HepG2 (cell line): ENCODE results near the gene NISCH. TPM values are rescaled to one million over a fixed set of nuclear protein-coding genes. Genes with fewer than 3 reads are reported as not detected.

ENCODE experiments used
- ATAC-seq: fragments of 200-7000 bp; cut with Tn5 transposase; 3 replicates; pipeline ENCODE4 v1.9.1; 2020; ENCODE audit warnings: mild to moderate bottlenecking, moderate library complexity
- BruUV-seq: library from RNA; stranded (reverse); fragments of 400-500 nt; replicated peaks from 2 replicates; lab custom pipeline; 2021; lab: Mats Ljungman, UMichigan
- CTCF ChIA-PET: fragments of 300-600 bp; formaldehyde crosslinking; extraction: SDS; loops from one replicate; lab custom pipeline; 2021; ENCODE audit warnings: low total read pairs, inconsistent platforms, low intra/inter-chr PET ratio; lab: Yijun Ruan, JAX
- POLR2A ChIA-PET: fragments of 350-600 bp; sonication (Branson Sonifier 250); formaldehyde crosslinking; loops from one replicate; lab custom pipeline; 2020; ENCODE audit warnings: antibody characterized with exemption, inconsistent platforms; lab: Yijun Ruan, JAX
- DNase-seq: peaks from one replicate; pipeline ENCODE4 v3.0.0-alpha.2; 2015; ENCODE audit warnings: low spot score
- FAIRE-seq: peaks from 3 replicates; lab custom pipeline; 2011; peaks lifted over from hg19 to GRCh38; lab: Jason Lieb, UNC
- H2AFZ ChIP-seq: one replicate; pipeline ENCODE4 v1.6.1; 2011; ENCODE audit warnings: low read length, inconsistent platforms
- H3K27ac ChIP-seq: fragments of 300-600 bp; 3 replicates; pipeline ENCODE4 v1.8.0; 2011; ENCODE audit warnings: mixed run types, mild to moderate bottlenecking, mixed read lengths, low read length, inconsistent platforms; ENCODE audit not compliant: insufficient read depth; ENCODE audit errors: extremely low read length
- H3K27me3 ChIP-seq, 2 experiments: fragments of 200-600 bp in 1 of 2; 2 replicates in 1 of 2; 3 replicates in 1 of 2; pipeline versions ENCODE4 v1.6.0 to v1.8.0; 2011; ENCODE audit warnings: low read length in 2 of 2, mild to moderate bottlenecking in 2 of 2, moderate library complexity in 2 of 2, inconsistent platforms in 1 of 2; ENCODE audit not compliant: insufficient read depth in 2 of 2, control insufficient read depth in 1 of 2
- H3K36me3 ChIP-seq, 2 experiments: fragments of 200-600 bp in 1 of 2; replicated peaks in 1 of 2; 2 replicates in 1 of 2; 3 replicates in 1 of 2; pipeline versions ENCODE4 v1.5.1 to v1.8.0; 2011; ENCODE audit warnings: low read length in 2 of 2, inconsistent platforms in 1 of 2; ENCODE audit not compliant: insufficient read depth in 2 of 2, control insufficient read depth in 1 of 2
- H3K4me1 ChIP-seq: 2 replicates; pipeline ENCODE4 v1.5.1; 2012; ENCODE audit warnings: low read length, inconsistent platforms; ENCODE audit not compliant: insufficient read depth
- H3K4me2 ChIP-seq: 2 replicates; pipeline ENCODE4 v1.6.0; 2011; ENCODE audit warnings: low read depth, low read length, inconsistent platforms
- H3K4me3 ChIP-seq, 3 experiments: fragments of 200-600 bp in 1 of 3; sonication (generic), shearing (Covaris generic) in 1 of 3; replicated peaks in 1 of 3; 2 replicates each; pipeline ENCODE4 v1.5.1; 2011 to 2016; ENCODE audit warnings: low read length in 3 of 3, inconsistent platforms in 2 of 3, low read depth in 2 of 3, mild to moderate bottlenecking in 2 of 3, control low read depth in 1 of 3, mixed read lengths in 1 of 3; ENCODE audit not compliant: insufficient read depth in 1 of 3
- H3K79me2 ChIP-seq: one replicate; pipeline ENCODE4 v1.6.1; 2011; ENCODE audit warnings: low read length, inconsistent platforms; ENCODE audit not compliant: insufficient read depth
- H3K9ac ChIP-seq: 2 replicates; pipeline ENCODE4 v1.6.0; 2011; ENCODE audit warnings: mild to moderate bottlenecking, low read depth, low read length, inconsistent platforms; ENCODE audit not compliant: insufficient read depth
- H3K9me3 ChIP-seq: 2 replicates; pipeline ENCODE4 v1.5.1; 2012; ENCODE audit warnings: mild to moderate bottlenecking, low read length
- H4K20me1 ChIP-seq: 2 replicates; pipeline ENCODE4 v1.6.0; 2011; ENCODE audit warnings: inconsistent platforms, mild to moderate bottlenecking, low read length, moderate library complexity; ENCODE audit not compliant: insufficient read depth
- ELF3 ChIP-seq: IDR thresholded peaks from 2 replicates; pipeline ENCODE4 v1.6.1; 2016; ENCODE audit warnings: missing genetic modification reagents, missing compliant biosample characterization
- MTA1 ChIP-seq: sonication (generic); formaldehyde crosslinking; IDR thresholded peaks from 2 replicates; pipeline ENCODE4 v1.4.0; 2020; ENCODE audit warnings: missing genetic modification reagents, mild to moderate bottlenecking, borderline replicate concordance
- ZNF281 ChIP-seq: sonication (generic); formaldehyde crosslinking; IDR thresholded peaks from 2 replicates; pipeline ENCODE4 v1.4.0; 2020; ENCODE audit warnings: missing genetic modification reagents, borderline replicate concordance
- ZNF740 ChIP-seq: sonication (generic); formaldehyde crosslinking; IDR thresholded peaks from 2 replicates; pipeline ENCODE4 v1.4.0; 2020; ENCODE audit warnings: missing genetic modification reagents
- WGBS: methylation state at CpG from one replicate; pipeline ENCODE4 v1.1.6; 2017; ENCODE audit warnings: low lambda C conversion rate; 5-methylcytosine and 5-hydroxymethylcytosine counted together
- in situ Hi-C: cut with HindIII; loops from 2 replicates; pipeline ENCODE4 v1.10.0; 2017; ENCODE audit warnings: low pct_unique_long_range_greater_than_20kb; ENCODE audit not compliant: extremely low pct_ligation_motif_present
- intact Hi-C: fragments of 100-400 bp; cut with micrococcal nuclease; formaldehyde crosslinking; loops from one replicate; pipeline ENCODE4 v1.10.0; 2022; ENCODE audit not compliant: unreplicated experiment
- polyA plus RNA-seq, 8 experiments: library from polyadenylated mRNA; depleted of rRNA in 3 of 8; stranded (reverse) in 7 of 8; unstranded in 1 of 8; fragments of >200 nt; fragmentation: Illumina TruSeq in 4 of 8; extraction: Trizol in 4 of 8; gene quantifications; 2 replicates each; pipeline versions ENCODE4 v1.2.1 to v1.2.3, GENCODE V29; 2011 to 2016; ENCODE audit warnings: low read depth in 4 of 8, missing spikeins in 1 of 8, mixed read lengths in 1 of 8; ENCODE audit not compliant: insufficient read depth in 1 of 8
- total RNA-seq, 5 experiments: library from RNA; depleted of rRNA; stranded (reverse); fragments of >200 nt; fragmentation: Illumina TruSeq; extraction: Trizol; gene quantifications; 2 replicates each; pipeline ENCODE4 v1.2.3, GENCODE V29; 2016; ENCODE audit warnings: low read depth in 1 of 5

The NISCH gene
- total and polyA plus RNA-seq, 2 of the 13 experiments (the other 11 are each of a cell fraction or from before 2014, with no cell fraction given), result 27.0 to 47.6 TPM

- H3K9ac ChIP-seq, result no peak overlapping the region
- ChIA-PET POLR2A (no interaction called here), CTCF (no interaction called here)
- H2AFZ ChIP-seq, result no peak overlapping the region
- in situ Hi-C loops (no loop called here), intact Hi-C loops (no loop called here)
- no peak for FAIRE-seq
- H3K4me1 ChIP-seq, result peaks cover 19% of the 10 kb centered on the region
- no TSS peak for BruUV-seq
- DNase-seq, result no peak
- no peaks in the 10 kb centered on the region for H3K9me3 ChIP-seq
- ATAC-seq, result no peak
- no peaks in the 10 kb centered on the region for H3K79me2 ChIP-seq
- H3K27ac ChIP-seq, result no peak overlapping the region
- peaks cover 8 to 52% of the 10 kb centered on the region in 2 experiments; a peak in 4 of 5 replicates for H3K27me3 ChIP-seq
- TF ChIP-seq ZNF740 (CRISPR knock-in tag), result 0 out of 2 replicates have a peak, but pooled peaks have one; percentile 46
- TF ChIP-seq ZNF281, result 0 out of 2 replicates have a peak, but pooled peaks have one; percentile 38
- no peak for TF ChIP-seq MTA1 (CRISPR knock-in tag)
- no peak for TF ChIP-seq ELF3 (CRISPR knock-in tag)
- no peak overlapping the region; the same call in 1 of the 2 replicates for H3K4me2 ChIP-seq
- H3K36me3 ChIP-seq, result no peaks in the 10 kb centered on the region
- no peaks in the 10 kb centered on the region for H4K20me1 ChIP-seq
- H3K4me3 ChIP-seq, result no peak overlapping the region
- 10% methylated on average over 8 of the region's 23 CpGs for WGBS
These were observed 48.5 kb downstream of the NISCH start for GRCh38 chr3:52503788-52504424.
